HEK293T (cell line): ENCODE measurements around the gene MINDY1.

Experiments used
- FOXA1 ChIP-seq: fragments of 450-650 bp; IDR thresholded peaks from 2 replicates; pipeline ENCODE4 v1.6.1; 2016; ENCODE audit warnings: mild to moderate bottlenecking
- FOXM1 ChIP-seq: fragments of 450-650 bp; IDR thresholded peaks from 2 replicates; pipeline ENCODE4 v1.6.1; 2017; ENCODE audit warnings: mild to moderate bottlenecking, borderline replicate concordance
- L3MBTL2 ChIP-seq: fragments of 450-650 bp; conservative IDR thresholded peaks from 2 replicates; pipeline ENCODE4 v1.6.1; 2016; ENCODE audit warnings: mild to moderate bottlenecking
- LEF1 ChIP-seq: fragments of 450-650 bp; IDR thresholded peaks from 2 replicates; pipeline ENCODE4 v1.6.1; 2017; ENCODE audit warnings: mild to moderate bottlenecking, borderline replicate concordance
- SP1 ChIP-seq: fragments of 450-650 bp; IDR thresholded peaks from 2 replicates; pipeline ENCODE4 v1.6.1; 2017
- SUZ12 ChIP-seq: fragments of 450-650 bp; IDR thresholded peaks from 2 replicates; pipeline ENCODE4 v1.6.1; 2016; ENCODE audit warnings: mild to moderate bottlenecking

GRCh38 chr1:150970808-150971582, 35.7 kb downstream of the MINDY1 start:
- no peak for TF ChIP-seq SP1
- no peak for TF ChIP-seq LEF1
- TF ChIP-seq FOXA1, result no peak
- TF ChIP-seq L3MBTL2, result no peak
- TF ChIP-seq FOXM1, result no peak
- TF ChIP-seq SUZ12, result no peak
